HG02798 (cell line): ENCODE measurements around the gene CLCA1.

ENCODE experiments used
- ATAC-seq: cut with Tn5 transposase; IDR thresholded peaks from one replicate; pipeline ENCODE4 v1.9.1; 2021; ENCODE audit warnings: mild to moderate bottlenecking; ENCODE audit not compliant: unreplicated experiment, poor library complexity

The CLCA1 gene

DNA sequence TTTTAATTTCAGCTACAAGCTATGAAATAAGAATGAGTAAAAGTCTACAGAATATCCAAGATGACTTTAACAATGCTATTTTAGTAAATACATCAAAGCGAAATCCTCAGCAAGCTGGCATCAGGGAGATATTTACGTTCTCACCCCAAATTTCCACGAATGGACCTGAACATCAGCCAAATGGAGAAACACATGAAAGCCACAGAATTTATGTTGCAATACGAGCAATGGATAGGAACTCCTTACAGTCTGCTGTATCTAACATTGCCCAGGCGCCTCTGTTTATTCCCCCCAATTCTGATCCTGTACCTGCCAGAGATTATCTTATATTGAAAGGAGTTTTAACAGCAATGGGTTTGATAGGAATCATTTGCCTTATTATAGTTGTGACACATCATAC lies 13.7 kb upstream of the CLCA1 start:
- no peak for ATAC-seq

DNA sequence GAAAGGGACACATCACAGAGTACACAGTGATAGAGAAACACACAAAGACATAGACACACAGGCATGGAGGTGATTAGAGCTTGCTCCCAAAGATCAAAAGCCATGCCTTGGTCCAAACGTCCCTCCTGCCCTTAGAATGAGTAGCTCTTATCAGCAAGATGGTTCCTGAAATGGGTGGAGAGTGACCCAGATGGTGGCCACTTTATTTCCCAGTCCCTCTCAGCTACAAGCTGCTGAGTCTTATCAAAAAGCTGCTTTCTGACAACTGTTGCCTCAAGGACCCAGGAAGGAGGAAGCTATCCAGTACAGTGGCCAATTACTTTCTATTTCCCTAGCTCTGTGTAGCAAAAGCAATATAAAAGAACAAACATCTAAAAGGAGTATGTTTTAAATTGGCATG lies 7.7 kb upstream of the CLCA1 start:
- ATAC-seq: no peak

DNA sequence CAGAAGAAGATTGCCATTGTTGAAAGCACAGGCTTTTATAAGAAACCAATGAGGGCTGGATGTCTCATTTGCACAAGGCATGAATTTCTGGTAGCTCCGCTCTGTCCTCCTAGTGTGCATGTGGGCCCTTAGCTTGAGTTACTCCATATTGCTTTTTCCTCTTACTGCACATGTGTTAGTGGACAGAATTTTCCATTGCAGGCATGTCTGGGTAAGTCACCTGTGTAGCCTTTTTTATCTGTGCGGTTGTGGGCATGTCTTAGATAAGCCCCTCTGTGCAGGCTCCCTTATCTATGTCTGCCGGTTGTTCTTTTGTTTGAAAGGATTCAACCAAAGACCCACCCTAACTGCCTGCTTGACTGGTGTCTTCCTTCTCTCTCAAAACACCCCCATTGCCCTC lies 7.2 kb upstream of the CLCA1 start:
- ATAC-seq: no peak

DNA sequence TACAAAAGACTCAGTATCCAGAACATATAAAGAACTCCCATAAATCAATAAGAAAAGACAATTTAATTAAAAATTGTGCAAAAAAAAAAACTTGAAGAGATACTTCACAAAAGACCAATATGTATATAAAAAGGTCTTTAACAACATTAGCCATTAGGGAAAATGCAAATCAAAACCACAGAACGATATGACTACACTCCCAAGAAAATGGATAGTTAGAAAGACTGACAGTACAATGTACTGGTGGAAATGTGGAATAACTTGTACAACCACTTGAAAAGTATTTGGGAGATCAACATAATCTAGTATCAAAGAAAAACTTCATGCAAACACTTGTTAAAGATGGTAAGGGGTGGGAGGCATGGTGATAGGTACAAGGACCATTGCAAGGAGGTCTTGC lies 3.9 kb upstream of the CLCA1 start:
- no peak for ATAC-seq

DNA sequence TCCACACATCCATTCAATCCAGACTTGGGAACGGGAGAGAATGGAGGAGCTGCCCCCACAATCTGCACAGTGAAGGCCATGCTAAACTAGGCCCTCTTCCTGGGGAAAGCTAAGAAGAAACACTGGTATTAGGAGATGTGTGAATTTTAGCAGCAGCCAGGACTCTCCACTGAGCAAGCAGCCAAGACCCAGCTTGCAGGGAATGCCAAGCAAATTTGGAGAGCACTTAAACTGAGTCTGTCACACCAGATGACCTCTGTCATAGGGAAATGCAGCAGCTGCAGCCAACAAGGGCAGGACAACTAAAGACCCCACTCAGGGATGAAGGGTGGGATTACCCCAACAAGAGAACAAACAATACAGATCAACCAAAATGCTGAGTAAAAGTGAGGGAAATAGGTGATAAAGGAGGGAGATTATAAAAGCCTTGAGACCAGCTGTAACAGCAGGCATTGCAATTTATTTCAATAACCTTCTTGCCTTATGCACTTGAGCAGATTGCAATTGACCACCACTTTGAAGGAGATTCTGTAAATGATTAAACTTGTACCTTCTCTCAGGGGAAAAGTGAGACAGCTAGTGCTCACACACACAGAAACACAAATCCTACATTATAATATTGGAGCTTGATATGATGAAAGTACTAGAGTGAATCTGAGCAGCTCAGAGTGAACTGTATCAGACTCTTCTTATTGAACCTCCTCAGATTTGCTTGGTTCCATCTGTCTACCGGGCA lies 2.5 kb upstream of the CLCA1 start:
- no peak for ATAC-seq

DNA sequence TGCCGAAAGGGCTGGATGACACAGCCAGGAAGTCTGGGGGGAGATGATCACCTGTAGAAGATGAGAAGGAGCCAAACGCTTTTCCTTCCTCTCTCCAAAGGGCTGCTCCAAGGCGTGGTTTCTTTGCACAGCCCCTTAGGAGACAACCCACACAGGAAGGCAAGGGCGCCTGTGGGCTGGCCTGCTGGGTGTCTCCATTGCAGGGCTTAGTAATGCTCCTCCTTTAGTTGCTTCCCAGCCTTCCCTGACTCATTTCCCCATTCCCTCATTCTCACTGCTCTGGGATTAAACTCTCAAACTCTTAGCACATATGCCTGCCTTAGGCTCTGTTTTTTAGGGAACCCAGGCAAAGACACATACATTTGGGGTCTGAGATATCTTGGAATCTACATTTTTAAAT lies 1.7 kb upstream of the CLCA1 start:
- no peak for ATAC-seq

DNA sequence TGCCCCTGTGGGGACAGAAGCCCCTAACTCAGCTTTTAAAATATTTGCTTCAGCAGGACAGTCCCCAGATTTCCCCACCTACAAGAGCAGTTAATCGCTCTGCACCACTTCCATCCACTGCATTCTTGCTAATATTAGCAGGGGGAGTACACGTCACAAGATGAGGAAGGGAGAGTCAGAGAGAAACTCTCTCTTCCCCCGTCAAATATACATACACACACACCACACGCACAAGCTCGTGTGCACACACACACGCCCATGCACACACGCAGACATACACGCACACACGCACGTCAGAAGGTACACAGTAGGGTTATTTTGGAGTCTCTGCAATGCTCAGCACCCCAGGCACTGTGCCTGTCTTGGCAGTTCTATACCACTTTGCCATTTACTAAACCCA lies 2.1 kb downstream of the CLCA1 start:
- peak; percentile 35 for ATAC-seq

DNA sequence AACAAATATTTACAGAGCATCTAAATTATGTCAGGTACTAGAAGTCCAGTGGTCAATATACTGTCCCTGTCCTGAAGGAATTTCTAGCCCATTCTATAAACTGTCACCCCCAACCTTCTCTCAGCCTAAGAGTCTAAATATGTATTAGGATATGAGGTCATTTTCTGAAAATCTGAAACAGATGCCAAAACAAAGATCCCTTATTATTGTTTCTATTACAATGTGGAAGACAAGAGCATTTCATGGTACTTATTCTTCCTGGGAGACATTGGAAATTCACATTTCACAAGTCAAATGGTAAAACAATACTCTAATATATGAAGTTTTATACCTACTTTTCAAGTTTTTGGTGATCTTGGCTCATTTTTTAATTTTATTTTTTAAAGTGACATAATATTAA lies 2.6 kb downstream of the CLCA1 start:
- no peak for ATAC-seq

DNA sequence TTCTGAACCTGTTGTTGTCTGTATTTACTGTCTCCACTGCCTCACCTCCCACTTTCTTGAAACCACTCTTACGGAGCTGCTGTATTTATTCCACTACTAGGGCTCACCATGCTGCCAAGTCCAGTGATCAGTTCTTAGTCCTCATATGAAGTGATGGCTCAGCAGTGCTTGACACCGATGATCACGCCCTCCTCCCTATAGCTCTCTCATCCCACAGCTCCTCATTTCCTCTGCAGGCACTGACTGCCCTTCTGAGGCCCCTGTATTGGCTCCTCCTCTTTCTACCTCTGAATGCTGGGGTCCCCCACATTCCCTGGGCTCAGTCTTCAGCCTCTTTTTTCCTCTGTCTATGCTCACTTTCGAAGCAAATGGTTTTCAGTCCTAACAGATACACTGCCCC lies 3.4 kb downstream of the CLCA1 start:
- no peak for ATAC-seq

DNA sequence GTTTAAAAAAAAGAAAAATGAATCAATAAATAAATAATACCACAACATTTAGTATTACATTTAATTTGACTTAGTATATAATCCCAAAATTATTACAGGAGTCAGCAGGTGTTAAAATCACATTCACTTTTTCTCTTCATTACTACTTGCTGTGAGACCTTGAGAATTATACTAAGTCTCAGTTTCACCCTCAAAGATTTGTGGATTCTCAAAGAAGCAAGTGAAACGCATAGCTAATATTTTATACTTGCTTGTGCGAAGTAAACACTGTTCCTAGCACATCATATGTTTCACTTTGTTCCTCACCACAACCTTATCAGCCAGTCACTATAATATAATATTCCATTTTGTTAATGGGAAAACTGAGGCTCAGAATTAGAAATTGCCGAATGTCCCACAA lies 4.0 kb downstream of the CLCA1 start:
- no peak for ATAC-seq

DNA sequence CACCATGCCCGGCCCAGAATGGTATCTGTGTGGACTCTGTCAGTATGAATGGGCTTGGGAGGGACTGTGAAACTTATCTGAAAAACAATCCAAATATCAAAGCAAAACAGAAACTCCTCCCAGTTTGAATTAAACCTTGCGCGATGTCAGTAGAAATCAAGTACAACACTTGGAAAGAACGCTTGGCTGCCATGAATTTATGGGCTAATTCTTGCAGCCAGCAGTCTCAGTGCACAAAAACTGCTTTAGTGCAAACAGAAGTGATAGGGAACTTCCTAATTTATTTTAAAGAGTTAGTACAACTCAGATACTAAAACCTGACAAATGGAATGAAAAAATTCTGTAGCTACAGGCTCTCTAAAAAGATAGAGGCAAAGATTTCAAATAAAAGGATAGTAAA lies 8.5 kb downstream of the CLCA1 start:
- no peak for ATAC-seq

DNA sequence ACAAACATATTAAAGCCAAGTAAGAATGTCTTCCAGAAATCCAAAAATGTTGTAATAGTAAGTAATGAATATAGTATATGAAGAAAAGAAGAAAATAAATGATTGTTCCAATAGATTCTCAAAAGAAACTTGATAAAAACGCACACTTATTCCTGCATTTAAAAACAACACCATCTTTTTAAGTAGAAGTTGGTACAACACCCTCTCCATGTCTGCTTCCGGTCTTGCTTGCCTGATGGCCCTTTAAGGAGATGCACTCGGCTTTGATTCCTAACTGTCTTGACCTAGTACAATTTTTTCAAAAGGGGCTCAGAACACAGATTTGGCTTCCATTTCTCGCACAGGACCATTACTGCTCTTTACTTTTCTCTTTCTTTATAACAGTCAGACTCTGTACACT lies 9.0 kb downstream of the CLCA1 start:
- ATAC-seq: no peak

DNA sequence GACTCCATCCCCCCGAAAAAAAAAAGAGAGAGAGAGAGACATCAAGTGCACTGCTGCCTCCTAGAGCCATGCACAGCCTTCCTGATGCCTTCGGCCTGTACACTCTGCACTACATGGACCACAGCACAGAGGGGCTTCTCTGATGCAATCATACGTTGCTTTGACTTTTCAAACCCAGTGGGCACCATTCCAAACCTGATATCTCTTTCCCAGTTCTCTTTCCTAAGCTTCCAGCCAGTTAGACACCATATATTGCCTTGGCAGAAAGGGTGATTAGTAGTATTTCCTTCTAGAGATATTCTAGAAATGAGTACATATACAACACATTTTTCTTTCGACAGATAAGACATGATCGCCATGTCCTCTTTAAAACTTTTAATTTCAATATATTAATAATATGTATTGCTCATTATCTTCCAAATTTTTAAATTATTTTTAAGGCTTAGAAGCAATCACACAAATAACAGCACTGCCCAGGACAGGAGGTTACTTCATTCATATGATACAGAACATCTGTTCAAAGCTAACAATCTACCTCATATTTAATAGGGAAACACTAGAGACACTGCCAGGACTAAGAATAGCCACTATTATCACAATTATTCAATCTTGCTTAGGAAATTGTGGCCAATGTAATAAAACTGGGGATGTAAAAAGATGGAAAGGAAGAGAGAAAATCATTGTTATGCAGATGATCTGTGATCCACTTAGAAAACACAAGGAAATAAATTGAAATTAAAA lies 9.9 kb downstream of the CLCA1 start:
- ATAC-seq: no peak

DNA sequence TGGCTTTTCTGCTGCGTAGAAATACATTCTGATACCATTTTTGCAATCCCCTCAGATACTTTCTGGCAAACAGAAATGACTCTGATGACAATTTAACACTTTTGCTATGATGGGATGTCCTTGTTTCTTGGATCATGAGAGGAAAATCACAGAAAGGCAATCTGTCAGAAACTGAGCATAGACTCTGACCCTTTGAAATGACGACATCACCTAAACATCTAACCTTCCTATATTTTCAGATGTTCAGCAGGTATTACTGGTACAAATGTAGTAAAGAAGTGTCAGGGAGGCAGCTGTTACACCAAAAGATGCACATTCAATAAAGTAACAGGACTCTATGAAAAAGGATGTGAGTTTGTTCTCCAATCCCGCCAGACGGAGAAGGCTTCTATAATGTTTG lies 13.2 kb downstream of the CLCA1 start:
- no peak for ATAC-seq

DNA sequence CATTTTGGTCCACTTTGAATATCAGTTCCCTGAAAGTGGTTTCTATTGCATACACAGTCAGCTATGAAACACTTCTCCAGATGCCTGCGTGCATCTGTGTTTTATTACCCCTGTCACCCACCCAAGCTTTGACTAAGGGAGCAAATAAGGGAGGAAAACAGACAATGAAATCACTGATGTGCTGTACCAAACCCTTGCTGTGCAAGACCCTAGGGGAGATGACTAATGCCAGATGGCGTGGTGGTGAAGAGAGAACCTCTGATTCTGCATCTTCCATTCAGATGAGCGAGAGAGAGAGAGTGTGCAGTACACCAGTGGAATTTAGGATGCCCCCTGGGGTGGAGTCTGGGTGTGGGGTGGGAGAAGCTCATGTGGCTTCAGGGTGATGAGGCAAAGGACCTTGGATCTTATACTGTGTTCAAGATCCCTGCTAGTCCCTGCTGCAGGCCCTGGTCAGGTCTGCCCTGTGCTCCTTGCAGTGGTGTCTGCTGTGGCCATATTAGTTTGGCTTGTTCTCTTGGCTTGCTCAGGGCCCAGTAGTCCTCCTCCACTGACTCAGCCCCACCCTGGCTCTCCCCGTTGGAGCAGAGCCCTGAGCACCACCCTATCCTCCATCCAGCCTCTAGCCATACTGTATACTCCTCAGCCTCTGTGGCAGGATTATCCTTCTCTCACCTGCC lies 18.5 kb downstream of the CLCA1 start:
- no peak for ATAC-seq

DNA sequence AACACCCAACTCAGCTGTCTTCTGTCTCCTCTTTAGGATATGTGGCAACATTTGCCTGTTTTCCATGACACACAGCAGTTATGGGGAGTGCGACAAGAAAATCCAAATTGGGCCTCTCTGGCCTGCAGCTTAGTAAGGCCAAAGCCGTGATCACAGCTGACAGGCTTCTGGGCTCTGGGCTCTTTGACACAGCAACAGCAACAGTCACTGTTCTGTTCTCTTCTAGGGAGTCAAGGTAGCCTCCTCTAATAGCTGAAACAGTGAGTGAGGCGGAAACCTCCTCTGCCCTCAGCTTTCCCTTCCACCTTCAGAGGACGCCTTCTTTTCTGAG lies 19.0 kb downstream of the CLCA1 start:
- no peak for ATAC-seq

DNA sequence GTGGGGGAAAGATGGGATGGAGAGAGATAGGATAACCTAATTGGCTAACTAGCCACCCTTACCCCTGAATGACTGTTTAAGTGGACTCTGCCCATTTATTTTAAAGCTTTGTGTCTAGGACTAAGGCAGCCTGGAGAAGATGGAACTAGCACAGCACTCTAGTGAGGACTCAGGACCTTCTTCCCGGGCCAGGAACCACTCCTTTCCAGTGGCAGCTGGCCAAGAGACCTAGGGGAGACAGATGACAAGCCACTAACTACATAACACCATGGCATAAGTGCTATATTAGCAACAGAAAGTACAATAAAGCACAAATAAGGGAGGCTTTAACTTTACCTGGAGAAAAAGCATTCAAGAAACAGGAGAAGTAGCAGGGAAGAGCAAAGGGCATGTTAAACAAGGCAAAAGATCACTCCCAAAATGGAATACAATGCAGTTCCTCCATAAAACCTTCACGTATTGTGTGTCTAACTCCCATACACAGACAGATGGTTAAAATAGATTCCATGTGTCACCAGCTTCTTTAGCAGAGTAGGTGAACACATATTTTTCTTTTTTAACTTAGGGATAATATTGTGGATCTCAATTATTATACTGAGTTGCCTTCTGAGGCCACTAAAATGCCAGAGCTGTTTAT lies 20.6 kb downstream of the CLCA1 start:
- no peak for ATAC-seq

DNA sequence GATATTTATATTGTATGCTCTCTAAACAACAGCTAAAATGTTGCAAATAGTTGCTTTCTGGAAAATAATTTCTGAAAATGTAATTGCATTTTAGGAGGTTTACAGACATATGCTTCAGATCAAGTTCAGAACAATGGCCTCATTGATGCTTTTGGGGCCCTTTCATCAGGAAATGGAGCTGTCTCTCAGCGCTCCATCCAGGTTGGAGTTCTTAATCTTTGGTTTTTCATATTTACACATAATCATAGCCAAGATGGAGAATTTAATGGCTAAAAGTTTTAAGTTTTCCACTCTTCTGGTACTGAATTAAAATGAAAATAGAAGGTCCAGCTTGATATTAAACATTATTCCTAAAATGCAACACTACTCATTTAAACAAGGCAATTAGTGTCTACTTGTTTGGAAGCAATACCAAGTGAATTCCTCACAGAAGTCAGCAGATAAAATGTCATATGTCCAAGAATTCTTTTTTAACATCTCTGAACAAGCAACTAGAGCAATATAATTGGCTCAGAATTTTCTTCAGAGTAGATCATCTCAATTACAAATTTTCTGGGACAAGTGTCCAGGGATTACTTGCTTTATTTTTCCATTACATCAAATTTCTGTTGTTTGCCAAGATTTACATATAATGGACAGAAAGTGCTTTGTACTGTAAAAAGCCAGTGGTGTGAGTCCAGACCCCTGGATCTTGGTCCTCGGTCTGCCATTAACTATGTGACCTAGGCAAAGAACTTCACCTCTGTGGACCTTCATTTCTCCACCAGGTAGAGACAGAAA lies 22.6 kb downstream of the CLCA1 start:
- ATAC-seq: no peak

DNA sequence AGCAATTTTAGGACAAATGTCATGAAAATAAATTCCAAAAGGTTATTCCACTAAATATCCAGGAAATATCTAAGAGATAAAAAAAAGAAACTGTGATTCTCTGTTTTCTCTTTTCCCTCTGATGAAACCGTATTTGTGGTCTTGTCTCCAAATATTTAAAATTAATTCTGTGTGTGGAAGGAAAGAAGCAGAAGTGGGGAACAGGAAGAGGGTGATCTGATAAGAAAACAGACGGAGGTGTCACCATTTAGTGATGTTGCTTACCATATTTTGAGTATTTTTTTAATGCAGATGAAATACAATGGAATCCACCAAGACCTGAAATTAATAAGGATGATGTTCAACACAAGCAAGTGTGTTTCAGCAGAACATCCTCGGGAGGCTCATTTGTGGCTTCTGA lies 29.6 kb downstream of the CLCA1 start:
- ATAC-seq: no peak

DNA sequence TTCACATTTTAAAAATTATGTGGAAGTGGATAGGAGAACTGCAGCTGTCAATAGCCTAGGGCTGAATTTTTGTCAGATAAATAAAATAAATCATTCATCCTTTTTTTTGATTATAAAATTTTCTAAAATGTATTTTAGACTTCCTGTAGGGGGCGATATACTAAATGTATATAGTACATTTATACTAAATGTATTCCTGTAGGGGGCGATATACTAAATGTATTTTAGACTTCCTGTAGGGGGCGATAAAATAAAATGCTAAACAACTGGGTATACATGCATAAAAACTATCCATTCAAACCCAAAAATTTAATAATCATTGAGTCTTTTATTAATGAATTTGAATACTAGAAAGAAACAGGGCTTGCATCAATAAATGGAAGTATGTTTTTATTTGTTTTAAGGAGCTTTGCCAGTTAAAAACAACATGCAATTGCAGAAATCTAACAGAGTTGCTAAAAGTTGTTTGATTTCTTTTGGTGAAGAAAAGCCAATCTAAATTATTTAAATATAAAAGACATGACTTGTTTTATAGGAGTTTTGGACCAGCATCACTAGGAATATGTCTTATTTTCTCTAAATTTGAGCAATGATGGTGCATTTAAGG lies 31.4 kb downstream of the CLCA1 start:
- no peak for ATAC-seq
